GM12892 (cell line): ENCODE results near the gene RGR.

Experiments used
- POLR2A ChIP-seq: IDR thresholded peaks from 2 replicates; pipeline ENCODE4 v1.6.1; 2011; ENCODE audit warnings: low read depth, low read length, control low read depth
- POLR2AphosphoS5 ChIP-seq: IDR thresholded peaks from 2 replicates; pipeline ENCODE4 v1.6.1; 2011; ENCODE audit warnings: low read depth, low read length, control low read depth

- no peak for TF ChIP-seq POLR2A
- no peak for TF ChIP-seq POLR2AphosphoS5
These were observed 44.2 kb upstream of the RGR start for GRCh38 chr10:84200537-84201243.
